ENCODE data around the gene CD300A.

Gene CD300A

GRCh38 chr17:74530831-74531150 lies 64.4 kb downstream of the CD300A start:
- intact Hi-C loops (cut with DNase I): no loop called here
- DNase-seq: no peak

GRCh38 chr17:74531231-74531761 lies 64.9 kb downstream of the CD300A start, which contains the start of gene CD300LB:
Gene CD300LB (minus strand): TSS chr17:74531475. CDS start chr17:74531350, 125 bp downstream.
- intact Hi-C loops (cut with DNase I): no loop called here
- peak in 3 of 10 donors; percentile 1 to 52 (median 48) for DNase-seq

DNA sequence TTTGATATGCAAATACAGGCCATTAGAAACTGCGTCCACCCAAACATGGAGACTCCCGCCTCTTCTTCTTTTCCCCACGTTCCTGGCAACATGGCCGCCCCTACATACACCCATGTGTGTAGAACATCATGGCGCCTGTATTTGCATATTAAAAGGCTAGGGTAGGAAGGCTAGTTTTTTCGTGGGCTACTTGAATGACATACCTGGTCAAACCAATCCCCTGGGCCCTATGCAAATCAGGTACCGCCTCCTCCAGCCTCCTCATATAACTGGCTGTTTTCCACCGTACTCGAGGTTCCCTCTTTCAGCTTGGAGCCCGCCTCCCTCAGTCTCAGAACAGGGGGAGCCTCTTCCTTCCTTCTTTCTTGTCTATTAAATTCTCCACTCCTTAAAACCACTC lies 65.7 kb downstream of the CD300A start:
- intact Hi-C loops (cut with DNase I): no loop called here
- DNase-seq: peak in 6 of 10 donors; percentile 10 to 87 (median 32)
